GM19372 (cell line): ENCODE measurements around the gene ADARB1.

Experiments
- ATAC-seq: cut with Tn5 transposase; IDR thresholded peaks from one replicate; pipeline ENCODE4 v1.9.1; 2021; ENCODE audit warnings: mild to moderate bottlenecking, low read depth, moderate library complexity; ENCODE audit not compliant: unreplicated experiment

The ADARB1 gene

DNA sequence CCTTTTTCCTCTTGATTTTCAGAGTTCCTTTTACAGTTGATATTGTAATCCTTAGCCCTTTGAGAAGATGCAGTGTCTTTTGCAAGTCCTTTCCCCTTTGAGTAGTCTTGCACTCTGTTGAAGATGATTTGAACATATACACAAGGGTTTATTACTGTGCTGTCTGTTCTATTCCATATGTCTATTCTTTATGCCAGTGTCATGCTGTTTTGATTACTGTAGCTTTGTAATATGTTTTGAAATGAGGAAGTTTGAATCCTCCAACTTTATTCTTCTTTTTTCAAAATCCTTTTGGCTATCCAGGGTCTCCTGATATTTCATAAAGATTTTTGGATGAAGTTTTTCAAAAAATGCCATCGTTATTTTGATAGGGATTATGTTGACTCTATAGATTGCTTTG, 112.3 kb downstream of the ADARB1 start:
- no peak for ATAC-seq

GRCh38 chr21:45187646-45188045, 113.3 kb downstream of the ADARB1 start:
- ATAC-seq, result no peak

GRCh38 chr21:45190013-45190412, 115.6 kb downstream of the ADARB1 start:
- ATAC-seq, result no peak

GRCh38 chr21:45192332-45192731, 118.0 kb downstream of the ADARB1 start:
- ATAC-seq, result no peak

DNA sequence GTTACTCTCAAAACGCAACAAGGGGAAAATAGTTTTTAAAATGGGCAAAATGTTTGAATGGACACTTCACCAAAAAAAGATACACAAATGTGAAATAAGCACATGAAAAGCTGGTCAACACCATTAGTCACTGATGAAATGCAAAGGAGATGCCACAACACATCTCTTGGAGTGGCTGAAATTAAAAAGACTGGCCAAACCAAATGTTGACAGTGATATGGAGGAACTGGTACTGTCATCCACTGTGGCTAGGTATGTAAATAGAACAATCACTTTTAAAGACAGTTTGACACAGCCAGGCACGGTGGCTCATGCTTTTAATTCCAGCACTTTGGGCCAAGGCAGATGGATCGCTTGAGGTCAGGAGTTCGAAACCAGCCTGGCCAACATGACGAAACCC, 122.2 kb downstream of the ADARB1 start:
- ATAC-seq, result no peak

DNA sequence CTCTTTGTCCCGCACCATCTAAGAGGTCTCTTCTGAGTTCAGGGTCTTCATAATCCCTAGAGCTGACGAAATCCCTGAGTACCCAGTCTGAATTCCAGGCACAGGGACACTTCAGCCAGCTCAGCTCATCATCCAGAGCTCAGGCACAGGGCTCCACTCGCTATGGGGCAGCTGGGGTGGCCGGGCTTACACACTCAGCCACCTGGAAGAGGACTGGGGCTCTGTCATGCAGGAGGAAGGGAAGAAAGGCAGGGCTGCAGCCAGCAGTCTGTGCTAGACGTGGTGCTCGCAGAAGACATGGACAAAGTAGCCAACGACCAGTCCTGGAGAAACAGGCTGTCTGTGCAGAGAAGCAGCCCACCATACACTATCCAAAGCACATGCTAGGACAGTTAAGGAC, 124.8 kb downstream of the ADARB1 start:
- ATAC-seq, result no peak

DNA sequence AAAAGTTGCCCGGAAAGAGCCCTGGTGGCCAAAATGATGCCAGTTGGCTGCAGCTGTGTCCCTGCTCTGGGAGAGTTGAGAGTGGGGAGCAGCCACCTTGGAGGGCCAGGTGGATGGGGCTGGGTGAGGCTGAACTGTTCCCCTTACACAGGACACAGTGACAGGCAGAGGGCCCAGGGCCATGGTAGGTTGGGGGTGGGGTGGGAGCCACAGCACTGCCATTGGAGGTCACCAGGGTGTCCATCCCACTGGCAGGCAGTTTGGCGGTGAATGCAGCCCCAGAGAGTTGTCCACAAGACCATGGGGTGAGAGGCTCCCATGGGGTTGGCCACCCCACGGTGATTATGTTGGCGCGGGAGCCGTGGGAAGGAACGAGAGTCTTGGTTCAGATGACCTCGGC, 125.7 kb downstream of the ADARB1 start:
- ATAC-seq, result no peak

GRCh38 chr21:45200581-45201296, 126.4 kb downstream of the ADARB1 start:
- ATAC-seq, result no peak

DNA sequence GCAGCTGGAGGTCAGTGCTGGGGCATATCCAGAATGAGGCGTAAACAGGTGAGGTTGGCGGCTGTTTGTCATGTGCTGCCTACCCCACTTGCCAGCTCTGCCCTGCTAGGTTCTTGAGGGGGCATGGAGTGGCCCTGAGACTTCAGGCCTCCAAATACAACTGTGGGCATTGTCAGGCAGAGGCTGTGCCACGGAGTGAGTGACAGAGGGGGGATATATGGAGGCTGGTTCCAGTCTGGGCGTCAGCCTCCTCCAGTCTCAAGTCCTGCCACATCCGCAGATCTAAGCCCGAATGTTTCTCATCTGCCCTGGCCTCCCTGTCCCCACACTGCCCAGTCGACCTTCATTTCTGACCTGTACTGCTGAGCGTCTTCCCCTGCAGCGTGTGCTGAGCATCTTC, 128.0 kb downstream of the ADARB1 start:
- no peak for ATAC-seq

GRCh38 chr21:45202889-45203288, 128.5 kb downstream of the ADARB1 start:
- no peak for ATAC-seq

DNA sequence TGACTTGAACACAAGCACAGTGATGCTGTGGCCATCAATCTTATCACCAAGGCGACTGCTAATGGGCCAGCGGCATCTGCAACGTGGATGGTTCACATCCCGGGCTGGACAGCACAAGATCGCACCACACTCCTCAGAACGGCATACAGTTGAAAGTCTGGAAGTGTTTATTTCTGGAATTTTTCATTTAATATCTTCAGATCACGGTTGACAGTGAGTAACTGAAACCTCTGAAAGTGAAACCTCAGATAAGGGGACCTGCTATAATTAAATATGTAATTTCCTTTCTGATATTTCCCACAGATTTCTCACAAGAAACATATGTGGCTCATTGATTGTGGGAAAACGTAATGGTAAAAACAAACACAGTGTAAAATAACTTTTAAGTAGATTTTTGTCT, 129.6 kb downstream of the ADARB1 start:
- no peak for ATAC-seq

DNA sequence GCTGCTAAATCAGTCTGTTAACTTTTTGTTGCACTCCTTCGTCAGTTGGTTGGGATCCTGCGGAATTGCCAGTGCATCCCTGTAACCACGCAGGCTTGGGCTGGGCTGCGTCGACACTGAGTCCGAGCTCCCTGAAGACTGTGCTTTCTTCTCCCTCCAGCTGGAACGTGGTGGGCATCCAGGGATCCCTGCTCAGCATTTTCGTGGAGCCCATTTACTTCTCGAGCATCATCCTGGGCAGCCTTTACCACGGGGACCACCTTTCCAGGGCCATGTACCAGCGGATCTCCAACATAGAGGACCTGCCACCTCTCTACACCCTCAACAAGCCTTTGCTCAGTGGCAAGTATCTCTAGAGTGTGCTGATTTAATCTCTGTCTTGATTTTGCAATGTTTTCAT, 130.0 kb downstream of the ADARB1 start:
- ATAC-seq, result no peak

- ATAC-seq, result no peak
Observed at GRCh38 chr21:45207839-45208626, 133.7 kb downstream of the ADARB1 start.

- no peak for ATAC-seq
Observed at GRCh38 chr21:45208627-45208951, 134.2 kb downstream of the ADARB1 start.

DNA sequence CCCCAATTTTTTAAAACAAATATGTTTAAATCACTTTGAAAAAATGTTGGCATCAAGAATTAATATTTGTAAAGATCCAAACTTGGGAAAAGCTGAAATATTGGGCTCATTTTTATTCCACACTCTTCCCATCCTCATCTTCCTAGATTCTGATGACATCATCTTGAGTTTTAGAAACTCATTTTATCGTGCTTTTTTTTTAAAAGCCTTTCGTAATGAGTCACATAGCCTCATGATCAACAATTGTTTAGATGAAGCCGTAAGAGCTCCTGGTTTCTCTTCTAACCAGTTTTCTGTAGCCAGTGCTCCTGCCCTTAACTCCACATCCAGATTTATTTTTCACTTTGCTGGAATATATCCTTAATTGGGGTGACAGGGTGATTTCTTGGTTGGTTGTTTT, 134.7 kb downstream of the ADARB1 start:
- ATAC-seq, result no peak

DNA sequence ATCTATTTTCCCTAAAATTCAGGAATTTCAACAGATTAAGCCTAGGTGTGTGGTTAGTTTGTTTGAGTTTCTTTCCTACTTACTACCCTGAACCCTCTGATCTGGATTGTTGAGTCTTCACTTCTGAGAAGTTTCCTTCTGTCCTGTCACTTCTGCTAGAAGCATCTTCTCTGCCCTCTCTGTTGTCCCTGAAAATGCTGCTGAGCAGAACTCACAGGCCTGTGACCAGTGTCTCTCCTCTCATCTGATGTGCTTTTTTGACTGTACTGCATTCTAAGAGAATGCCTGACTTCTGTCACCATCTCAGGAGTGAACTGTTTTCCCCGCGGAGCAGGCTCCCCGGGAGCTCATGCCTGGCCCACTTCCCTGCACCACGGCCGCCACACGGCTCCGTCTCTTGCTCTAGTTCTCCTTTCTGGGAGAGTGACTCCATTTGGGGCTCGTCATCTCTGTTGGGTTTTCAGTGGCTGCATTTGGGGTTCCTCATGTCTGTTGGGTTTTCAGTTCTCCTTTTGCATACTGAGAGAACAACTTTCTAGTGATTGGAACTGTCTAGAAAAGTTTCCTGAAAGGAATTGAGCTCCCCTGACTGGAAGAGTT, 135.4 kb downstream of the ADARB1 start:
- no peak for ATAC-seq

GRCh38 chr21:45210461-45210983, 136.1 kb downstream of the ADARB1 start:
- no peak for ATAC-seq

- no peak for ATAC-seq
Observed at GRCh38 chr21:45211661-45212060, 137.3 kb downstream of the ADARB1 start.

GRCh38 chr21:45213392-45213791, 139.0 kb downstream of the ADARB1 start:
- no peak for ATAC-seq

DNA sequence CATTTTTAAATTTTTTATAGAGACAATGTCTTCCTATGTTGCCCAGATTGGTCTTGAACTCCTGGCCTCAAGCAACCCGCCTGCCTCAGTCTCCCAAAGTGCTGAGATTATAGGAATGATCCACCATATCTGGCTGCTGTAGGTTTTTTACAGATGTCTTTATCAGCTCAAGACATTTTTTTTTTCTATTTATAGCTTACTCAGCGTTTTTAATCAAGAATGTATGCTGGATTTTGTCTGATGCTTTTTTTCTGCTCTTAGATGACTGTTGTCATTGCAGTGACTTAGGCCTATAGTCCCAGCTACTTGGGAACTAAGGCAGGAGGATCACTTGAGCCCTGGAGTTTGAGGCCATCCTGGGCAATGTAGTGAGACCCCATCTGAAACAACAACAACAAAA, 140.8 kb downstream of the ADARB1 start:
- ATAC-seq, result no peak

- ATAC-seq, result no peak
Observed at GRCh38 chr21:45217010-45217409, 142.6 kb downstream of the ADARB1 start.

DNA sequence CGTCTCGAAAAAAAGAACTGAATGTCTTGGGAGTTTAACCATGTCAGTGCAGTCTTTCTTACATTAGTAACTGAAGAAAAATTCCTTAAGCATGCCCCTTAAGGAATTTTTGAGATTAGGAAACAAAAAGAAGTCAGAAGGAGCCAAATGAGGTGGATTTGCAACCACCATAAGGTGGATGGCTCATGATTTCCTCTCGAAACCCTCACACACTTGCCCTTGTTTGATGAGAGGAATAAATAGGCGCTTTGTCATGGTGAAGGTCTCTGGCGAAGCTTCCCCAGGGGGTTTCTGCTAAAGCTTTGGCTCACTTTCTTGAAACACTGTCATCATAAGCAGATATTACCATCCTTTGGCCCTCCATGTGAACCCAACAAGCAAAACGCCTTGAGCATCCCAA, 145.1 kb downstream of the ADARB1 start:
- ATAC-seq, result no peak
